Gastrocnemius medialis (tissue), 4 donors: Measurements from ENCODE around the gene CASS4.

ENCODE experiments used
- CTCF ChIP-seq, 5 experiments: fragments of 450-650 bp in 3 of 5; fragments of 200-600 bp in 2 of 5; sonication (generic) in 2 of 5; IDR thresholded peaks in 4 of 5; conservative IDR thresholded peaks in 1 of 5; 1 replicate in 4 of 5; 2 replicates in 1 of 5; pipeline ENCODE4 v1.5.1; 2016 to 2019; ENCODE audit warnings: antibody characterized with exemption in 5 of 5, mild to moderate bottlenecking in 3 of 5, moderate library complexity in 3 of 5
- POLR2A ChIP-seq, 2 donors: fragments of 450-650 bp; IDR thresholded peaks; one replicate each; pipeline ENCODE4 v1.6.1; 2017; ENCODE audit warnings: antibody characterized with exemption in 2 of 2, mild to moderate bottlenecking in 2 of 2, moderate library complexity in 2 of 2

- TF ChIP-seq CTCF (IDR thresholded peaks at IDR 0.05 in 4 of 5, conservative IDR thresholded peaks at IDR 0.05 in 1 of 5) (no peak), POLR2A (IDR thresholded peaks at IDR 0.05) (no peak)
Observed at GRCh38 chr20:56438284-56438683, 26.2 kb downstream of the CASS4 start.
